IMR-90 (cell line): Measurements from ENCODE around the gene CCDC138.

Source experiments
- BHLHE40 ChIP-seq: fragments of 150-350 bp; IDR thresholded peaks from 2 replicates; pipeline ENCODE4 v1.6.1; 2016; ENCODE audit warnings: mild to moderate bottlenecking, low read depth, low read length
- CHD1 ChIP-seq: IDR thresholded peaks from 2 replicates; pipeline ENCODE4 v1.6.1; 2012; ENCODE audit warnings: low read depth, low read length, improper control_type of control experiment
- MXI1 ChIP-seq: IDR thresholded peaks from 2 replicates; pipeline ENCODE4 v1.6.1; 2012; ENCODE audit warnings: low read depth, mild to moderate bottlenecking, low read length, moderate library complexity, borderline replicate concordance
- POLR2A ChIP-seq: IDR thresholded peaks from 2 replicates; pipeline ENCODE4 v1.6.1; 2012; ENCODE audit warnings: mild to moderate bottlenecking, low read depth, low read length
- RAD21 ChIP-seq: IDR thresholded peaks from 2 replicates; pipeline ENCODE4 v1.6.1; 2012; ENCODE audit warnings: low read length, improper control_type of control experiment
- RCOR1 ChIP-seq: IDR thresholded peaks from 2 replicates; pipeline ENCODE4 v1.6.1; 2012; ENCODE audit warnings: mild to moderate bottlenecking, low read length, improper control_type of control experiment; ENCODE audit not compliant: insufficient replicate concordance
- RFX5 ChIP-seq: IDR thresholded peaks from 2 replicates; pipeline ENCODE4 v1.8.0; 2012; ENCODE audit warnings: low read depth, mild to moderate bottlenecking, low read length, moderate library complexity
- TF ChIP-seq, protein P1 (sequence below): conservative IDR thresholded peaks from 2 replicates; pipeline ENCODE4 v1.5.1; 2012; ENCODE audit warnings: mild to moderate bottlenecking, low read depth, low read length, improper control_type of control experiment
- TF ChIP-seq, protein P2 (sequence below): fragments of 150-350 bp; IDR thresholded peaks from 2 replicates; pipeline ENCODE4 v1.6.1; 2016; ENCODE audit warnings: low read depth, mild to moderate bottlenecking, low read length, moderate library complexity, borderline replicate concordance

DNA sequence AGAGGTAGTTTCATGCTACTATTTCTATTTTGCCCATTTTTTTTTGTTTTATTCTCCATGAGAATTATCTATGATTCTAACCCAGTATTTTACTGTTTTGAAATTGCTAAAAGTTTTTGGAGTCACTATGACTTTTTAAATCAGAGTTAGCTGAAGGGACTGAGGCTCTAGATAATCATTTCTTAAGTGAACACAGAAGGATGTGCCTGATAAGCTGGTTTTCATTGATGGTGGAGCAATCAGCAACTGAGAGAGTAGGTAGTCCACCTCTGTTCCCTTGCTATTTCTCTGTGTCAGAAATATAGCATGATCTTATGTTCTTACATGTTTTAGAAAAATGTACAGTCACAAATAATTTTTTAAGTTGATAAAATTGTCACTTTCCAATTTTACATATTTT, 59.4 kb downstream of the CCDC138 start:
- TF ChIP-seq, protein P1, sequence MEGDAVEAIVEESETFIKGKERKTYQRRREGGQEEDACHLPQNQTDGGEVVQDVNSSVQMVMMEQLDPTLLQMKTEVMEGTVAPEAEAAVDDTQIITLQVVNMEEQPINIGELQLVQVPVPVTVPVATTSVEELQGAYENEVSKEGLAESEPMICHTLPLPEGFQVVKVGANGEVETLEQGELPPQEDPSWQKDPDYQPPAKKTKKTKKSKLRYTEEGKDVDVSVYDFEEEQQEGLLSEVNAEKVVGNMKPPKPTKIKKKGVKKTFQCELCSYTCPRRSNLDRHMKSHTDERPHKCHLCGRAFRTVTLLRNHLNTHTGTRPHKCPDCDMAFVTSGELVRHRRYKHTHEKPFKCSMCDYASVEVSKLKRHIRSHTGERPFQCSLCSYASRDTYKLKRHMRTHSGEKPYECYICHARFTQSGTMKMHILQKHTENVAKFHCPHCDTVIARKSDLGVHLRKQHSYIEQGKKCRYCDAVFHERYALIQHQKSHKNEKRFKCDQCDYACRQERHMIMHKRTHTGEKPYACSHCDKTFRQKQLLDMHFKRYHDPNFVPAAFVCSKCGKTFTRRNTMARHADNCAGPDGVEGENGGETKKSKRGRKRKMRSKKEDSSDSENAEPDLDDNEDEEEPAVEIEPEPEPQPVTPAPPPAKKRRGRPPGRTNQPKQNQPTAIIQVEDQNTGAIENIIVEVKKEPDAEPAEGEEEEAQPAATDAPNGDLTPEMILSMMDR, result no peak
- TF ChIP-seq RAD21, result no peak
- TF ChIP-seq CHD1, result no peak
- TF ChIP-seq RCOR1, result no peak
- TF ChIP-seq POLR2A, result no peak
- TF ChIP-seq MXI1, result no peak
- TF ChIP-seq RFX5, result no peak
- TF ChIP-seq BHLHE40, result no peak
- TF ChIP-seq, protein P2, sequence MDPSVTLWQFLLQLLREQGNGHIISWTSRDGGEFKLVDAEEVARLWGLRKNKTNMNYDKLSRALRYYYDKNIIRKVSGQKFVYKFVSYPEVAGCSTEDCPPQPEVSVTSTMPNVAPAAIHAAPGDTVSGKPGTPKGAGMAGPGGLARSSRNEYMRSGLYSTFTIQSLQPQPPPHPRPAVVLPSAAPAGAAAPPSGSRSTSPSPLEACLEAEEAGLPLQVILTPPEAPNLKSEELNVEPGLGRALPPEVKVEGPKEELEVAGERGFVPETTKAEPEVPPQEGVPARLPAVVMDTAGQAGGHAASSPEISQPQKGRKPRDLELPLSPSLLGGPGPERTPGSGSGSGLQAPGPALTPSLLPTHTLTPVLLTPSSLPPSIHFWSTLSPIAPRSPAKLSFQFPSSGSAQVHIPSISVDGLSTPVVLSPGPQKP, result no peak
